CD4-positive, CD25-positive, alpha-beta regulatory T cell (primary cell): ENCODE data around the gene KSR1. TPM values are rescaled to one million over a fixed set of nuclear protein-coding genes. Genes with fewer than 3 reads are reported as not detected.
"Not testable (repeated sequence)": the region's sequence is repeated elsewhere in the genome, so short reads cannot be mapped to it uniquely, and the experiment has no call there.

Experiments
- ATAC-seq, 2 donors: fragments of 150-1000 bp; cut with Tn5 transposase; one replicate each; pipeline ENCODE4 v1.10.0; 2021; ENCODE audit warnings: low read depth in 2 of 2, moderate number of reproducible peaks in 2 of 2, moderate library complexity in 1 of 2
- DNase-seq, 3 donors: peaks; one replicate each; pipeline versions ENCODE4 v3.0.0 to v3.0.0-alpha.2; 2012 to 2022; ENCODE audit warnings: mixed read lengths in 1 of 3
- H3K27ac ChIP-seq: one replicate; pipeline ENCODE4 v1.7.0; 2013; ENCODE audit warnings: mild to moderate bottlenecking, low read length; ENCODE audit not compliant: insufficient read depth, poor library complexity, severe bottlenecking
- H3K27me3 ChIP-seq: one replicate; pipeline ENCODE4 v1.7.0; 2013; ENCODE audit warnings: low read length; ENCODE audit not compliant: control insufficient read depth, insufficient read depth
- H3K36me3 ChIP-seq: one replicate; pipeline ENCODE4 v1.7.0; 2013; ENCODE audit warnings: mild to moderate bottlenecking, low read length, moderate library complexity; ENCODE audit not compliant: control insufficient read depth, insufficient read depth
- H3K4me1 ChIP-seq: 2 replicates; pipeline ENCODE4 v1.7.0; 2013; ENCODE audit warnings: mild to moderate bottlenecking, low read length; ENCODE audit not compliant: insufficient read depth, control insufficient read depth, poor library complexity, severe bottlenecking
- H3K4me3 ChIP-seq: one replicate; pipeline ENCODE4 v1.7.0; 2013; ENCODE audit warnings: low read depth, mild to moderate bottlenecking, low read length, moderate library complexity
- H3K9me3 ChIP-seq, 2 experiments: 1 replicate in 1 of 2; 2 replicates in 1 of 2; pipeline ENCODE4 v1.7.0; 2013; ENCODE audit warnings: low read length in 2 of 2, mild to moderate bottlenecking in 1 of 2, moderate library complexity in 1 of 2; ENCODE audit not compliant: control insufficient read depth in 2 of 2
- H3K27ac Mint-ChIP-seq, 3 donors: one replicate each; pipeline ENCODE4 v1.8.0; 2020 to 2022; ENCODE audit warnings: mild to moderate bottlenecking in 3 of 3, mixed read lengths in 3 of 3, moderate library complexity in 2 of 3
- H3K27me3 Mint-ChIP-seq: one replicate; pipeline ENCODE4 v1.8.0; 2022; ENCODE audit warnings: mild to moderate bottlenecking, mixed read lengths
- H3K36me3 Mint-ChIP-seq: one replicate; pipeline ENCODE4 v1.8.0; 2020; ENCODE audit warnings: mixed read lengths
- H3K4me1 Mint-ChIP-seq, 4 donors: one replicate each; pipeline ENCODE4 v1.8.0; 2020 to 2022; ENCODE audit warnings: mixed read lengths in 4 of 4, mild to moderate bottlenecking in 1 of 4
- H3K4me3 Mint-ChIP-seq, 4 donors: one replicate each; pipeline ENCODE4 v1.8.0; 2020 to 2022; ENCODE audit warnings: mild to moderate bottlenecking in 4 of 4, mixed read lengths in 4 of 4, moderate library complexity in 3 of 4
- H3K9me3 Mint-ChIP-seq, 7 donors: one replicate each; pipeline ENCODE4 v1.8.0; 2020 to 2022; ENCODE audit warnings: mixed read lengths in 7 of 7, mild to moderate bottlenecking in 3 of 7, moderate library complexity in 2 of 7
- polyA plus RNA-seq, 4 donors: library from polyadenylated mRNA; unstranded; fragments of 300-500 nt; fragmentation: Illumina TruSeq; gene quantifications; one replicate each; pipeline ENCODE4 v1.2.3, GENCODE V29; 2021
- total RNA-seq: library from RNA; stranded (reverse); gene quantifications from one replicate; pipeline ENCODE4 v1.2.3, GENCODE V29; 2022

Gene KSR1
- total and polyA plus RNA-seq, 5 donors from 2014 or later = 1.2 to 69.5 (median 1.7) TPM

GRCh38 chr17:27651411-27652345, 195.4 kb downstream of the KSR1 start:
- peak overlapping the region in 1 of 3 donors; percentile 48 for H3K27ac Mint-ChIP-seq
- H3K4me1 Mint-ChIP-seq = peaks cover 0 to 13% (median 4%) of the 10 kb centered on the region in 4 donors

GRCh38 chr17:27653449-27653971, 197.3 kb downstream of the KSR1 start:
- not testable (repeated sequence) for H3K4me1 Mint-ChIP-seq, H3K36me3 ChIP-seq, H3K27ac Mint-ChIP-seq, H3K4me3 ChIP-seq, H3K9me3 ChIP-seq, ATAC-seq, H3K27me3 Mint-ChIP-seq, DNase-seq, H3K9me3 Mint-ChIP-seq, H3K27me3 ChIP-seq, H3K27ac ChIP-seq, H3K36me3 Mint-ChIP-seq, H3K4me1 ChIP-seq, H3K4me3 Mint-ChIP-seq

More at GRCh38 chr17:27651411-27652345, 195.4 kb downstream of the KSR1 start:
- Mint-ChIP-seq H3K27me3 (peaks cover 5% of the 10 kb centered on the region), H3K9me3 (no peaks in the 10 kb centered on the region), H3K4me3 (peak overlapping the region in 1 of 4 donors; percentile 8), H3K36me3 (peaks cover 10% of the 10 kb centered on the region)
- Histone ChIP-seq H3K9me3 (no peaks in the 10 kb centered on the region), H3K4me1 (peaks cover 7% of the 10 kb centered on the region), H3K27ac (no peak overlapping the region), H3K4me3 (no peak overlapping the region), H3K27me3 (no peaks in the 10 kb centered on the region), H3K36me3 (peaks cover 15% of the 10 kb centered on the region)
- peak; percentile 35 to 66 (median 65) for DNase-seq
- peak; percentile 48 to 53 for ATAC-seq

DNA sequence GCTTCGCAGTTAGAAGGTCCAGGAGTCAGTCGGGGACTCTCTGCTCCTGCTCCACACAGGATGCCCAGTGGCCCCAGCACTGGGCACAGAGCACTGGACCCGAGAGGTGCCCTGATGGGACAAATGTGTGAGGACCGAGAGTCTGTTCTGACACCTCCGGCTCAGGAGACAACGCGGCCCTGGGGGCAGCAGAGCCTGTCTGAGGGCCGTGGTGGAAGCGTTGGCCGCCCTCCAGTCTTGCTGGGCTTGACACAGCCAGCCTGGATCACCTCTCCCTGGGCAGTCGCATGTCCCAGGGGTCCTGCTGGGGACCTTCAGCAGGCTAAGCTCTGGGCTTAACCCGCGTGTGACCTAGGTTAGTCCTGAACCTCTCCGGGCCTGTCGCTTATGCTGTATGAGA, 197.9 kb downstream of the KSR1 start:
- Histone ChIP-seq H3K27me3 (no peaks in the 10 kb centered on the region), H3K9me3 (no peaks in the 10 kb centered on the region), H3K36me3 (no peaks in the 10 kb centered on the region), H3K4me3 (no peak overlapping the region), H3K4me1 (peaks cover 7% of the 10 kb centered on the region), H3K27ac (no peak overlapping the region)
- peak overlapping the region in 1 of 3 donors; percentile 41 for H3K27ac Mint-ChIP-seq
- no peaks in the 10 kb centered on the region for H3K36me3 Mint-ChIP-seq
- peaks cover 5% of the 10 kb centered on the region for H3K27me3 Mint-ChIP-seq
- ATAC-seq (no peak), DNase-seq (no peak)
- no peak overlapping the region for H3K4me3 Mint-ChIP-seq
- H3K4me1 Mint-ChIP-seq = peaks cover 0 to 8% (median 4%) of the 10 kb centered on the region in 4 donors
- H3K9me3 Mint-ChIP-seq = no peaks in the 10 kb centered on the region

GRCh38 chr17:27654654-27655524, 198.6 kb downstream of the KSR1 start:
- H3K4me1 ChIP-seq = peaks cover 7% of the 10 kb centered on the region
- Mint-ChIP-seq H3K4me3 (no peak overlapping the region), H3K27ac (peak overlapping the region in 1 of 3 donors; percentile 41), H3K9me3 (no peaks in the 10 kb centered on the region), H3K27me3 (peaks cover 5% of the 10 kb centered on the region), H3K36me3 (no peaks in the 10 kb centered on the region), H3K4me1 (peaks cover 0 to 8% (median 4%) of the 10 kb centered on the region in 4 donors)
- DNase-seq (peak; percentile 44 to 73 (median 44)), ATAC-seq (peak; percentile 55 to 56)
- H3K27me3 ChIP-seq = no peaks in the 10 kb centered on the region
- H3K27ac ChIP-seq = no peak overlapping the region
- no peaks in the 10 kb centered on the region for H3K36me3 ChIP-seq
- no peaks in the 10 kb centered on the region for H3K9me3 ChIP-seq
- no peak overlapping the region for H3K4me3 ChIP-seq

DNA sequence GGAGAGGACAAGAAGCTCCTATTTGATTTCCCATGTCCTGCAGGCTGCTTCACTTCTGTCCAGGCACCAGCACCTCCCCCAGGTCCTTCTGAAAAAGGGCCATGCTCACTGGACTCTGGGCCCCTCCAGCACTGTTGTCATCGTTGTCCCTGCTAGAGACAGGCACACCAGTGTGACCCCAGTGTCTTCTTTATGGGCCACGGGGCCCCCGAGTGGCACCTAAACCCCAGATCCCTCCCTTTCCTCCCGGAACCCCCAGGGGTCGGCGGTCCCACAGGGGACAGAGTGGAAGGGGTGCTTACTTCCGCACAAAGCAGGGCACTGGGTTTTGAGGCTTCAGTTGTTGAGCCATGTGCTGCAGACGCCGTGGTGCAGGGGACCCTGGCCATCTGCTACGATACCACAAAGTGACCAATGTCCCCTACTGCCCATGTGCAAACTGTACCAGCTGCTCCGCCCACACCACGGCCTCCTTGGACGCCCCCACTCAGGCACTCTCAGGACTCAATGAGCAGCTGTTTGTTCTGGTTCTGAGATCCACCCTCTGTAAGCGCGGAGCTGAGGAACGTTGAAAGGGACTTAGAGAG, 199.4 kb downstream of the KSR1 start:
- not testable (repeated sequence) for H3K36me3 Mint-ChIP-seq, H3K4me3 ChIP-seq, DNase-seq

DNA sequence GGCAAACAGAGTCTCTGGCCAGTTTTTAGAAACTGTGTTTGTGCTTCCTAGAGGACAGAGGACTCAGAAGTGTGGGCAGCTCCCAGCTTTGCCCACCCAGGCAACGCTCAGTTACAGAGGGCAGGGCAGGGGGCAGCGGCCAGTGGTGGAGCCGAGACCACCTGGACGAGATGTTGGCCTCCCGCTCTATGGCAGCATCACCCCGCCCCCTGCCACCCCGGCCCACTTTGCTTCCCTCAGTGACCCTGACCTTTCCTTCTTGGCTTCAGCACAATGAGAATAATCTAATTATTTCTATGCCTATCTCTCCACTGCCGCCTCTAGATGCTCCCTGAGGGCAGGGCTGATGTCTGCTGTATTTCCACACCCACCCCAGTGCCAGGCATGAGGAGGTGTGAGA, 200.4 kb downstream of the KSR1 start:
- not testable (repeated sequence) for H3K36me3 ChIP-seq, H3K27me3 Mint-ChIP-seq, H3K4me3 Mint-ChIP-seq, H3K4me3 ChIP-seq, H3K27ac ChIP-seq, H3K9me3 Mint-ChIP-seq, H3K27me3 ChIP-seq, H3K9me3 ChIP-seq, H3K4me1 ChIP-seq, ATAC-seq, H3K4me1 Mint-ChIP-seq, DNase-seq, H3K36me3 Mint-ChIP-seq
- H3K27ac Mint-ChIP-seq = peak overlapping the region in 1 of 3 donors; percentile 41

More for the DNA sequence above, 199.4 kb downstream of the KSR1 start:
- H3K27me3 Mint-ChIP-seq, H3K4me1 Mint-ChIP-seq, H3K4me1 ChIP-seq, ATAC-seq, H3K27ac ChIP-seq, H3K27me3 ChIP-seq, H3K9me3 Mint-ChIP-seq, H3K9me3 ChIP-seq, H3K4me3 Mint-ChIP-seq, H3K36me3 ChIP-seq: not testable (repeated sequence)
- H3K27ac Mint-ChIP-seq = peak overlapping the region in 1 of 3 donors; percentile 12

- no peaks in the 10 kb centered on the region for H3K36me3 ChIP-seq
- H3K4me1 ChIP-seq = peaks cover 7% of the 10 kb centered on the region
- H3K36me3 Mint-ChIP-seq = no peaks in the 10 kb centered on the region
- H3K4me3 ChIP-seq = no peak overlapping the region
- ATAC-seq = no peak
- no peaks in the 10 kb centered on the region for H3K9me3 ChIP-seq
- no peaks in the 10 kb centered on the region for H3K9me3 Mint-ChIP-seq
- H3K27me3 Mint-ChIP-seq = no peaks in the 10 kb centered on the region
- DNase-seq = no peak
- H3K27ac ChIP-seq = no peak overlapping the region
- H3K4me1 Mint-ChIP-seq = peaks cover 0 to 8% (median 4%) of the 10 kb centered on the region in 4 donors
- no peaks in the 10 kb centered on the region for H3K27me3 ChIP-seq
- H3K4me3 Mint-ChIP-seq = no peak overlapping the region
- no peak overlapping the region for H3K27ac Mint-ChIP-seq
Measured at GRCh38 chr17:27657620-27658019, 201.4 kb downstream of the KSR1 start.
